HEK293 (cell line): ENCODE measurements around the gene NAT14.

Experiments used
- YY1 ChIP-seq: fragments of 450-650 bp; formaldehyde crosslinking; IDR thresholded peaks from 2 replicates; pipeline ENCODE4 v1.5.1; 2018; ENCODE audit warnings: missing biosample characterization, missing genetic modification characterization
- ZBTB11 ChIP-seq: fragments of 450-650 bp; formaldehyde crosslinking; conservative IDR thresholded peaks from 2 replicates; pipeline ENCODE4 v1.5.1; 2016; ENCODE audit warnings: low read depth, missing biosample characterization, missing genetic modification characterization
- ZBTB21 ChIP-seq: fragments of 450-650 bp; formaldehyde crosslinking; IDR thresholded peaks from 2 replicates; pipeline ENCODE4 v1.5.1; 2017; ENCODE audit warnings: missing biosample characterization, missing genetic modification characterization
- ZNF140 ChIP-seq: fragments of 450-650 bp; formaldehyde crosslinking; IDR thresholded peaks from 2 replicates; pipeline ENCODE4 v1.5.1; 2016; ENCODE audit warnings: missing biosample characterization, missing genetic modification characterization
- ZNF16 ChIP-seq: fragments of 450-650 bp; formaldehyde crosslinking; IDR thresholded peaks from 2 replicates; pipeline ENCODE4 v1.5.1; 2016; ENCODE audit warnings: low read depth, missing biosample characterization, missing genetic modification characterization
- ZNF274 ChIP-seq, 2 experiments: fragments of 200-500 bp in 1 of 2; fragments of 450-650 bp in 1 of 2; sonication (Bioruptor generic) in 1 of 2; formaldehyde crosslinking in 1 of 2; IDR thresholded peaks; 2 replicates each; pipeline versions ENCODE4 v1.5.1 to v1.6.1; 2014 to 2016; ENCODE audit warnings: borderline replicate concordance in 1 of 2, inconsistent platforms in 1 of 2, low read length in 1 of 2, missing biosample characterization in 1 of 2, missing genetic modification characterization in 1 of 2
- ZNF335 ChIP-seq: fragments of 450-650 bp; formaldehyde crosslinking; conservative IDR thresholded peaks from 2 replicates; pipeline ENCODE4 v1.5.1; 2016; ENCODE audit warnings: missing biosample characterization, missing genetic modification characterization
- TF ChIP-seq, protein P1 (sequence below): fragments of 450-650 bp; formaldehyde crosslinking; IDR thresholded peaks from 2 replicates; pipeline ENCODE4 v1.5.1; 2016; ENCODE audit warnings: missing biosample characterization, missing genetic modification characterization
- TF ChIP-seq, protein P2 (sequence below): fragments of 450-650 bp; formaldehyde crosslinking; IDR thresholded peaks from 2 replicates; pipeline ENCODE4 v1.5.1; 2016; ENCODE audit warnings: missing biosample characterization, missing genetic modification characterization

GRCh38 chr19:55527197-55528029 lies 42.4 kb downstream of the NAT14 start:
- TF ChIP-seq, protein P1, sequence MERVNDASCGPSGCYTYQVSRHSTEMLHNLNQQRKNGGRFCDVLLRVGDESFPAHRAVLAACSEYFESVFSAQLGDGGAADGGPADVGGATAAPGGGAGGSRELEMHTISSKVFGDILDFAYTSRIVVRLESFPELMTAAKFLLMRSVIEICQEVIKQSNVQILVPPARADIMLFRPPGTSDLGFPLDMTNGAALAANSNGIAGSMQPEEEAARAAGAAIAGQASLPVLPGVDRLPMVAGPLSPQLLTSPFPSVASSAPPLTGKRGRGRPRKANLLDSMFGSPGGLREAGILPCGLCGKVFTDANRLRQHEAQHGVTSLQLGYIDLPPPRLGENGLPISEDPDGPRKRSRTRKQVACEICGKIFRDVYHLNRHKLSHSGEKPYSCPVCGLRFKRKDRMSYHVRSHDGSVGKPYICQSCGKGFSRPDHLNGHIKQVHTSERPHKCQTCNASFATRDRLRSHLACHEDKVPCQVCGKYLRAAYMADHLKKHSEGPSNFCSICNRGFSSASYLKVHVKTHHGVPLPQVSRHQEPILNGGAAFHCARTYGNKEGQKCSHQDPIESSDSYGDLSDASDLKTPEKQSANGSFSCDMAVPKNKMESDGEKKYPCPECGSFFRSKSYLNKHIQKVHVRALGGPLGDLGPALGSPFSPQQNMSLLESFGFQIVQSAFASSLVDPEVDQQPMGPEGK (tag by site-specific recombination): no peak
- no peak for TF ChIP-seq ZNF274 (IDR thresholded peaks at IDR 0.05; ENCODE audit: low read length)
- TF ChIP-seq ZNF274 (tag by site-specific recombination; IDR thresholded peaks at IDR 0.05; ENCODE audit: borderline replicate concordance): no peak
- TF ChIP-seq YY1 (tag by site-specific recombination): no peak
- no peak for TF ChIP-seq ZBTB21
- TF ChIP-seq, protein P2, sequence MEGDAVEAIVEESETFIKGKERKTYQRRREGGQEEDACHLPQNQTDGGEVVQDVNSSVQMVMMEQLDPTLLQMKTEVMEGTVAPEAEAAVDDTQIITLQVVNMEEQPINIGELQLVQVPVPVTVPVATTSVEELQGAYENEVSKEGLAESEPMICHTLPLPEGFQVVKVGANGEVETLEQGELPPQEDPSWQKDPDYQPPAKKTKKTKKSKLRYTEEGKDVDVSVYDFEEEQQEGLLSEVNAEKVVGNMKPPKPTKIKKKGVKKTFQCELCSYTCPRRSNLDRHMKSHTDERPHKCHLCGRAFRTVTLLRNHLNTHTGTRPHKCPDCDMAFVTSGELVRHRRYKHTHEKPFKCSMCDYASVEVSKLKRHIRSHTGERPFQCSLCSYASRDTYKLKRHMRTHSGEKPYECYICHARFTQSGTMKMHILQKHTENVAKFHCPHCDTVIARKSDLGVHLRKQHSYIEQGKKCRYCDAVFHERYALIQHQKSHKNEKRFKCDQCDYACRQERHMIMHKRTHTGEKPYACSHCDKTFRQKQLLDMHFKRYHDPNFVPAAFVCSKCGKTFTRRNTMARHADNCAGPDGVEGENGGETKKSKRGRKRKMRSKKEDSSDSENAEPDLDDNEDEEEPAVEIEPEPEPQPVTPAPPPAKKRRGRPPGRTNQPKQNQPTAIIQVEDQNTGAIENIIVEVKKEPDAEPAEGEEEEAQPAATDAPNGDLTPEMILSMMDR: no peak
- TF ChIP-seq ZBTB11: no peak
- no peak for TF ChIP-seq ZNF140 (tag by site-specific recombination)
- no peak for TF ChIP-seq ZNF16 (tag by site-specific recombination)
- TF ChIP-seq ZNF335: no peak
